Mucosa of rectum (tissue), 2 donors: Measurements from ENCODE around the gene PROCR.
A peak's percentile ranks its signal among the peaks of the same experiment; 100 is the strongest.
"Not testable (repeated sequence)": the region's sequence is repeated elsewhere in the genome, so short reads cannot be mapped to it uniquely, and the experiment has no call there.

Experiments
- H3K27ac ChIP-seq, 2 donors: one replicate each; pipeline ENCODE4 v1.7.0; 2013; ENCODE audit warnings: inconsistent platforms in 2 of 2, low read depth in 2 of 2, low read length in 2 of 2
- H3K27me3 ChIP-seq, 2 donors: one replicate each; pipeline ENCODE4 v1.7.0; 2013; ENCODE audit warnings: low read length in 2 of 2; ENCODE audit not compliant: control insufficient read depth in 2 of 2, insufficient read depth in 2 of 2
- H3K36me3 ChIP-seq, 2 donors: one replicate each; pipeline ENCODE4 v1.7.0; 2013; ENCODE audit warnings: low read length in 2 of 2; ENCODE audit not compliant: control insufficient read depth in 2 of 2, insufficient read depth in 2 of 2
- H3K4me1 ChIP-seq, 2 donors: one replicate each; pipeline ENCODE4 v1.7.0; 2013; ENCODE audit warnings: low read length in 2 of 2, mild to moderate bottlenecking in 1 of 2; ENCODE audit not compliant: control insufficient read depth in 2 of 2, insufficient read depth in 2 of 2
- H3K4me3 ChIP-seq, 2 donors: one replicate each; pipeline ENCODE4 v1.7.0; 2013; ENCODE audit warnings: low read length in 2 of 2
- H3K9ac ChIP-seq, 2 donors: one replicate each; pipeline ENCODE4 v1.7.0; 2013; ENCODE audit warnings: low read length in 2 of 2, low read depth in 1 of 2, mild to moderate bottlenecking in 1 of 2
- H3K9me3 ChIP-seq, 2 donors: one replicate each; pipeline ENCODE4 v1.7.0; 2013; ENCODE audit warnings: low read length in 2 of 2; ENCODE audit not compliant: control insufficient read depth in 2 of 2
- donor health status: healthy.
- donor health status: Normal muscosa, but diverticular disease.

The PROCR gene

GRCh38 chr20:35192118-35192872 lies 20.4 kb downstream of the PROCR start:
- Histone ChIP-seq H3K9ac (no peak overlapping the region), H3K4me3 (no peak overlapping the region), H3K4me1 (peaks cover 0 to 5% of the 10 kb centered on the region in 2 donors), H3K27me3 (no peaks in the 10 kb centered on the region), H3K9me3 (no peaks in the 10 kb centered on the region), H3K36me3 (no peaks in the 10 kb centered on the region), H3K27ac (no peak overlapping the region)

DNA sequence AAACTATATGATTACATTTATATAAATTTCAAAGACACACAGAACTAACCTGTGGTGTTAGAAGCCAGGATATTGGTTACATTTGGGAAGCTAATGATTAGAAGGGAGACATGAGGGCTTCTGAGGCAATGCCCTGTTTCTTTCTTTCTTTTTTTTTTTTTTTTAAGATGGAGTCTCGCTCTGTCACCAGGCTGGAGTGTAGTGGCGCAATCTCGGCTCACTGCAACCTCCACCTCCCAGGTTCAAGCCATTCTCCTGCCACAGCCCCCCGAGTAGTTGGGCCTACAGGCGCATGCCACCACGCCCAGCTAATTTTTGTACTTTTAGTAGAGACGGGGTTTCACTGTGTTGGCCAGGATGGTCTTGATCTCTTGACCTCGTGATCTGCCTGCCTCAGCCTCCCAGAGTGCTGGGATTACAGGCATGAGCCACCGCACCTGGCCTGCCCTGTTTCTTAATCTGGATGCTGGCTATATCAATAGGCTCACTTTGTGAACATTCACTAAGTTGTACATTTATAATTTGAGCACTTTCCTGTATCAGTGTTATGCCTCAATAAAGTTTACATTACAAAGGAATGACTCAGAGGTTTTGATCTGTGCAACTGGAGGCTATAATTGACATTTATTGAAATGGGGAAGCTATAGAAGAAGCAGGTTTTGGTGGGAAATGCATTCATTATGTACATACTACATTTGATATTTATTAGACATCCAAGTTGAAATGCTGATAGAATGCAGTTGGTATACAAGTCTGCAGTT lies 21.3 kb downstream of the PROCR start:
- not testable (repeated sequence) for H3K27ac ChIP-seq, H3K9me3 ChIP-seq, H3K27me3 ChIP-seq, H3K4me3 ChIP-seq, H3K36me3 ChIP-seq, H3K4me1 ChIP-seq, H3K9ac ChIP-seq

- H3K27ac ChIP-seq = no peak overlapping the region
- peaks cover 0 to 4% of the 10 kb centered on the region in 2 donors for H3K9me3 ChIP-seq
- H3K4me1 ChIP-seq = peaks cover 0 to 5% of the 10 kb centered on the region in 2 donors
- no peak overlapping the region for H3K9ac ChIP-seq
- H3K4me3 ChIP-seq = no peak overlapping the region
- no peaks in the 10 kb centered on the region for H3K27me3 ChIP-seq
- no peaks in the 10 kb centered on the region for H3K36me3 ChIP-seq
Observed at GRCh38 chr20:35196313-35196712, 24.4 kb downstream of the PROCR start.

GRCh38 chr20:35199740-35200139 lies 27.9 kb downstream of the PROCR start:
- no peak overlapping the region for H3K9ac ChIP-seq
- H3K4me1 ChIP-seq = no peaks in the 10 kb centered on the region
- H3K9me3 ChIP-seq = peaks cover 0 to 4% of the 10 kb centered on the region in 2 donors
- H3K27ac ChIP-seq = no peak overlapping the region
- H3K4me3 ChIP-seq = no peak overlapping the region
- no peaks in the 10 kb centered on the region for H3K27me3 ChIP-seq
- no peaks in the 10 kb centered on the region for H3K36me3 ChIP-seq

- Histone ChIP-seq H3K9me3 (peaks cover 0 to 4% of the 10 kb centered on the region in 2 donors), H3K4me1 (no peaks in the 10 kb centered on the region), H3K4me3 (no peak overlapping the region), H3K27ac (no peak overlapping the region), H3K36me3 (no peaks in the 10 kb centered on the region), H3K9ac (no peak overlapping the region), H3K27me3 (no peaks in the 10 kb centered on the region)
Observed at GRCh38 chr20:35200267-35200666, 28.4 kb downstream of the PROCR start.

DNA sequence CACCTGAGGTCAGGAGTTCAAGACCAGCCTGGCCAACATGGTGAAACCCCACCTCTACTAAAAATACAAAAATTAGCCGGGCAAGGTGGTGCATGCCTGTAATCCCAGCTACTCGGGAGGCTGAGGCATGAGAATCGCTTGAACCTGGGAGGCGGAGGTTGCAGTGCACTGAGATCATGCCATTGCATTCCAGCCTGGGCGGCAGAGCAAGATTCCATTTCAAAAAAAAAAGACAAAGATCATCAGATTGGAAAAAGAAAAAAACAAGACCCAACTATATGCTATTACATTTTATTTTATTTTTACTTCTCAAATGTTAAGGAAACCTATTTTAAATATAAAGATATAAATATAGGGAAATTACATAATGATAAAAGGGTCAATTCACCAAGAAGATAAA lies 29.6 kb downstream of the PROCR start:
- not testable (repeated sequence) for H3K9ac ChIP-seq, H3K4me1 ChIP-seq, H3K9me3 ChIP-seq, H3K4me3 ChIP-seq, H3K27me3 ChIP-seq, H3K36me3 ChIP-seq, H3K27ac ChIP-seq

GRCh38 chr20:35206802-35207201 lies 34.9 kb downstream of the PROCR start:
- Histone ChIP-seq H3K36me3 (no peaks in the 10 kb centered on the region), H3K9me3 (no peaks in the 10 kb centered on the region), H3K4me1 (peaks cover 0 to 10% of the 10 kb centered on the region in 2 donors), H3K9ac (no peak overlapping the region), H3K4me3 (no peak overlapping the region), H3K27me3 (no peaks in the 10 kb centered on the region), H3K27ac (no peak overlapping the region)

DNA sequence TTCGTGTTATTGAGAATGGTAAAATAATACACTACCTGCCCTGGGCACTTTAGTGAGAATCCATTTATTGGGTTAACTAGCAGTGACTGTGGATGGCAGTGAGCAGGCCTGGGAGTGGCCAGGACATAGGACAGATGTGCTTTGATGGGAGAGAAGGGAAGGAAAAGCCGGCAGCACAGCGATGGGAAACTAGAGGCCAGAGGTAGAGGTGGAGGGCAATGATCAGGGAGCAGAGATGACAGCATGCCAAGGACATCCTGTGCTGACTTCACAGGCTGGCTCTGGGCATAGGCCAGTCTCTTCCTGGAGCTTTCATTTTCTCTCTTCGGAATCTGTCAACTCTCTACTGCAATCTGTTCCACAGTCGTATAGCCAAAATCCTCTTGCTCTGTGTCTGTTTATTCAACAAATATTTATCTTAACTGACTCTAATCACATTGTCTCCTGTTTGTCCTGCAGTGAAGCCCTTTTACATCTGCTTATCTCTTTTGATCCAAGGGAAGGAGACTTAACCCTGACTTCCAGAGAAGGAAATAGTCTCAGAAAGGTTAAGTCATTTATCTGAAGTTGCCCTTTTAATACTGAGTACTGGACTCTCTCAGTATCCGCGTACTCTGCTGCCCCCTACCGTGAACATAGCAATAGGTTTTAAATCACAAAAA lies 36.2 kb downstream of the PROCR start:
- no peaks in the 10 kb centered on the region for H3K27me3 ChIP-seq

DNA sequence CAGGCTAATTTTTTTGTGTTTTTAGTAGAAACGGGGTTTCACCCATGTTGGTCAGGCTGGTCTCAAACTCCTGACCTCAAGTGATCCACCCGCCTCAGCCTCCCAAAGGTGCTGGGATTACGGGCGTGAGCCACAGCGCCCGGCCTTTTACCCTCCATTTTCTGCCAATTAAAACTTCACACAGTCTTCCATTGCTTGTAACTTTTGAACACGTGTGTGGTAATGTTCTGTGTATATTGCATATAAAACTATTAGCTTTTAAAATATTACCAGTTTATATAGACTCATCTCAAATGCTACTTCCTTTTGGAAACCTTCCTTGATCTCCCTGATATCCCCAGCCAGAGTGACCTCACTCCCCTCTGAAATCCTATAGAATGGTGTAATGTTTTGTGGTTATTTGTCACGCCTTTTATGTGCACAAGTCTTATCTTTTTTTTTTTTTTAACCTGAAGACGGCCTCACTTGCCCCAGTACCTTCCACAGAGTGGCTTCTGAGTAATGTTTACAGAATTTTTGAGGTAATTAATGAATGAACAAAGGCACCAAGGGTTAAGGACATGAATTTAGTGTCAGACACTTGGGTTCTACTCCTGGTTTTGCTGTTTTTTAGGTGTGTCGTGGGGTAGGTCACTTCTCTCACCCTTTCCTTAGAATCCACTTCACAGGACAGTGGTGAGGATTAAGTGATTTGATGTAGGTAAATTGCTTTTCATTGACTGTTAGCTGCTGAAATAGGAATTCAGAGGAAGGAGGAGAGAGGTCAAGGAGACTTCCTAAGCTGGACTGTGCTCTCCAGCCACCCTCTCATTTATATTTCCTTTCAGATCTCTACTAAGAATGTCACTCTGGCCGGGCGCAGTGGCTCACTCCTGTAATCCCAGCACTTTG lies 43.4 kb downstream of the PROCR start:
- H3K4me3 ChIP-seq = no peak overlapping the region
- H3K9me3 ChIP-seq = no peaks in the 10 kb centered on the region
- H3K27ac ChIP-seq = no peak overlapping the region
- no peaks in the 10 kb centered on the region for H3K36me3 ChIP-seq
- no peaks in the 10 kb centered on the region for H3K4me1 ChIP-seq
- H3K9ac ChIP-seq = no peak overlapping the region
- no peaks in the 10 kb centered on the region for H3K27me3 ChIP-seq

More for the DNA sequence above, 36.2 kb downstream of the PROCR start:
- Histone ChIP-seq H3K9me3 (no peaks in the 10 kb centered on the region), H3K36me3 (no peaks in the 10 kb centered on the region), H3K4me1 (peaks cover 0 to 10% of the 10 kb centered on the region in 2 donors), H3K27ac (peak overlapping the region; percentile 35 to 60), H3K9ac (peak overlapping the region in 1 of 2 donors; percentile 36), H3K4me3 (peak overlapping the region; percentile 29 to 40)
